MM.1S (cell line): ENCODE data around the gene TEX2.
A peak's percentile ranks its signal among the peaks of the same experiment; 100 is the strongest.

ENCODE experiments used
- DNase-seq: peaks from one replicate; pipeline ENCODE4 v3.0.0-alpha.2; 2015
- H2AFZ ChIP-seq: fragments of 300-600 bp; sonication (generic); 2 replicates; pipeline ENCODE4 v1.6.0; 2016; ENCODE audit warnings: antibody characterized with exemption, low read length
- H3F3A ChIP-seq: fragments of 300-600 bp; sonication (generic); 2 replicates; pipeline ENCODE4 v1.6.1; 2016; ENCODE audit warnings: mild to moderate bottlenecking, antibody characterized with exemption, low read length, moderate library complexity, mixed read lengths; ENCODE audit not compliant: insufficient read depth
- H3K27ac ChIP-seq: fragments of 300-600 bp; sonication (generic); 2 replicates; pipeline ENCODE4 v1.5.1; 2016; ENCODE audit warnings: mild to moderate bottlenecking, low read length
- H3K27me3 ChIP-seq: fragments of 300-600 bp; sonication (generic); replicated peaks from 2 replicates; pipeline ENCODE4 v1.6.0; 2016; ENCODE audit warnings: low read length; ENCODE audit not compliant: insufficient read depth
- H3K36me3 ChIP-seq: fragments of 300-600 bp; sonication (generic); replicated peaks from 2 replicates; pipeline ENCODE4 v1.6.1; 2016; ENCODE audit warnings: mild to moderate bottlenecking, low read length, mixed read lengths; ENCODE audit not compliant: insufficient read depth
- H3K4me1 ChIP-seq: fragments of 300-600 bp; sonication (generic); 2 replicates; pipeline ENCODE4 v1.6.1; 2016; ENCODE audit warnings: low read length, mixed read lengths
- H3K4me2 ChIP-seq: fragments of 300-600 bp; sonication (generic); 2 replicates; pipeline ENCODE4 v1.6.0; 2016; ENCODE audit warnings: low read depth, low read length
- H3K4me3 ChIP-seq: fragments of 300-600 bp; sonication (generic); 2 replicates; pipeline ENCODE4 v1.5.1; 2016; ENCODE audit warnings: low read length, mixed read lengths
- H3K79me2 ChIP-seq: fragments of 300-600 bp; sonication (generic); 2 replicates; pipeline ENCODE4 v1.6.1; 2016; ENCODE audit warnings: mixed run types, low read length, mixed read lengths
- H3K9ac ChIP-seq: fragments of 300-600 bp; sonication (generic); 2 replicates; pipeline ENCODE4 v1.6.1; 2016; ENCODE audit warnings: low read length, mixed read lengths
- H3K9me2 ChIP-seq: fragments of 300-600 bp; sonication (generic); replicated peaks from 2 replicates; pipeline ENCODE4 v1.6.1; 2016; ENCODE audit warnings: mild to moderate bottlenecking, low read length, mixed read lengths; ENCODE audit not compliant: insufficient read depth
- H3K9me3 ChIP-seq: fragments of 300-600 bp; sonication (generic); replicated peaks from 2 replicates; pipeline ENCODE4 v1.6.1; 2016; ENCODE audit warnings: mild to moderate bottlenecking, low read length, mixed read lengths; ENCODE audit not compliant: insufficient read depth
- H4K20me1 ChIP-seq: fragments of 300-600 bp; sonication (generic); 2 replicates; pipeline ENCODE4 v1.6.1; 2016; ENCODE audit warnings: mild to moderate bottlenecking, low read length, moderate library complexity, mixed read lengths; ENCODE audit not compliant: insufficient read depth
- CTCF ChIP-seq: fragments of 300-600 bp; sonication (generic); IDR thresholded peaks from 2 replicates; pipeline ENCODE4 v1.5.1; 2016; ENCODE audit warnings: antibody characterized with exemption, low read length, mixed read lengths
- EZH2 ChIP-seq: fragments of 300-600 bp; sonication (generic); optimal IDR thresholded peaks from 2 replicates; pipeline ENCODE3; 2017; ENCODE audit warnings: low read depth, mild to moderate bottlenecking, antibody characterized with exemption, low read length, mixed read lengths
- EZH2phosphoT487 ChIP-seq: fragments of 300-600 bp; sonication (generic); IDR thresholded peaks from 2 replicates; pipeline ENCODE4 v1.6.1; 2018; ENCODE audit warnings: antibody characterized with exemption, low read length

TEX2 gene

GRCh38 chr17:64281962-64282752 lies 19.1 kb upstream of the TEX2 start:
- Histone ChIP-seq H3K4me1 (peaks cover 19% of the 10 kb centered on the region), H3K79me2 (no peaks in the 10 kb centered on the region), H3K27ac (no peak overlapping the region), H3K4me3 (no peak overlapping the region), H3K36me3 (no peaks in the 10 kb centered on the region), H3K9ac (no peak overlapping the region), H3K4me2 (no peak overlapping the region), H3F3A (peaks cover 9% of the 10 kb centered on the region; the same call in 1 of the 2 replicates), H3K27me3 (no peaks in the 10 kb centered on the region), H4K20me1 (no peaks in the 10 kb centered on the region), H2AFZ (no peak overlapping the region), H3K9me3 (no peaks in the 10 kb centered on the region), H3K9me2 (no peaks in the 10 kb centered on the region)
- DNase-seq, result peak; percentile 70
- TF ChIP-seq EZH2phosphoT487 (no peak), CTCF (peak; percentile 83), EZH2 (no peak)

- Histone ChIP-seq H2AFZ (peak overlapping the region; percentile 14; the same call in 1 of the 2 replicates), H3K9ac (no peak overlapping the region), H4K20me1 (no peaks in the 10 kb centered on the region), H3K27ac (no peak overlapping the region), H3K27me3 (no peaks in the 10 kb centered on the region), H3K4me2 (peak overlapping the region; percentile 9; the same call in 1 of the 2 replicates), H3K36me3 (no peaks in the 10 kb centered on the region), H3K4me3 (no peak overlapping the region), H3K9me2 (no peaks in the 10 kb centered on the region), H3K9me3 (no peaks in the 10 kb centered on the region), H3F3A (peaks cover 9% of the 10 kb centered on the region; the same call in 1 of the 2 replicates), H3K79me2 (no peaks in the 10 kb centered on the region), H3K4me1 (peaks cover 19% of the 10 kb centered on the region)
- TF ChIP-seq CTCF, result no peak
- TF ChIP-seq EZH2phosphoT487, result no peak
- no peak for TF ChIP-seq EZH2
- no peak for DNase-seq
These were observed 15.6 kb upstream of the TEX2 start for GRCh38 chr17:64278614-64279013.

DNA sequence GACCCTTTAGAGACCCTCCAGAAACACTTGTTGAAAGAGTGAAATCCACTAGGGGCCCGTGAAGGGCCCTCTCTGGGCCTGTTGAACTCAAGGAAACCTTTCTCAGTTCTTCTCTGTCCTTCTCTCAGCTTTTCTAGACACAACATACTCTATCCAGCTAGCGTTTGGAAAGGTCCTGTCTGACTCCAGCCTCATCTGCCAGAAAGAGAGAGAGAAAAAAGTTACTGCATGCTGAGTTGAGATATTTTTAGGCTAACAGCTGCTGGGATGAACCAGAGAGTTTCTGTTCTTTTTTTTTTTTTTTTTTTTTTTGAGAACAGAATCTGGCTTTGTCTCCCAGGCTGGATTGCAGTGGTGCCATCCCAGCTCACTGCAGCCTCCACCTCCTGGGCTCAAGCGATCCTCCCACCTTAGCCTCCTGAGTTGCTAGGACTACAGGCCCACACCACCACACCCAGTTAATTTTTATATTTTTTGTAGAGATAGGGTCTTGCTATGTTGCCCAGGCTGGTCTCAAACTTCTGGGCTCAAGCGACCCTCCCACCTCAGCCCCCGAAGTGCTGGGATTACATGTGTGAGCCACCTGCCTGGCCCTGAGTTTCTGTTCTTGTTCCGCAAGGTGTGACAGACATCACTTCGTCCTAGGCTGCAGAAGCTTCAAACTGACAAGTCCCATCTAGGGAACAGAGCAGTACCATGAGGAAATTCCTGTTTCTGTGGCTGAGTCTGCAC lies 14.9 kb upstream of the TEX2 start:
- peak overlapping the region; percentile 14; the same call in 1 of the 2 replicates for H2AFZ ChIP-seq
- H3K4me1 ChIP-seq, result peaks cover 19% of the 10 kb centered on the region

More for the DNA sequence above, 14.9 kb upstream of the TEX2 start:
- Histone ChIP-seq H3K9ac (no peak overlapping the region), H4K20me1 (no peaks in the 10 kb centered on the region), H3K79me2 (no peaks in the 10 kb centered on the region), H3K4me2 (peak overlapping the region; percentile 14; the same call in 1 of the 2 replicates), H3K4me3 (no peak overlapping the region), H3K9me3 (no peaks in the 10 kb centered on the region), H3F3A (peaks cover 9% of the 10 kb centered on the region; the same call in 1 of the 2 replicates), H3K27ac (no peak overlapping the region), H3K9me2 (no peaks in the 10 kb centered on the region), H3K36me3 (no peaks in the 10 kb centered on the region), H3K27me3 (no peaks in the 10 kb centered on the region)
- DNase-seq, result no peak
- TF ChIP-seq EZH2 (no peak), CTCF (no peak), EZH2phosphoT487 (no peak)
